ENCODE results near the gene RBP3.

RBP3 gene

GRCh38 chr10:47330366-47330765 is 17.8 kb upstream of the RBP3 start:
- no peaks in the 10 kb centered on the region for H3K79me2 ChIP-seq (ENCODE audit: low read length)
- no peaks in the 10 kb centered on the region for H4K20me1 ChIP-seq (ENCODE audit: insufficient read depth, low read length)
- no peaks in the 10 kb centered on the region for H3K4me1 ChIP-seq (ENCODE audit: low read length)
- no peak for TF ChIP-seq EZH2phosphoT487 (IDR thresholded peaks at IDR 0.05; ENCODE audit: low read depth)
- no peak overlapping the region for H3K4me2 ChIP-seq (ENCODE audit: low read length)
- no peak overlapping the region for H2AFZ ChIP-seq (ENCODE audit: low read depth, low read length)
- H3K27ac ChIP-seq (ENCODE audit: low read length) = no peak overlapping the region
- H3K9me3 ChIP-seq (ENCODE audit: insufficient read depth, low read length) = no peaks in the 10 kb centered on the region
- no peak overlapping the region for H3K4me3 ChIP-seq (ENCODE audit: low read length)
- H3K27me3 ChIP-seq (ENCODE audit: low read depth, low read length) = no peaks in the 10 kb centered on the region; the same call in 1 of the 2 replicates
- H3K9ac ChIP-seq (ENCODE audit: low read length) = no peak overlapping the region
- H3K36me3 ChIP-seq (replicated peaks; ENCODE audit: low read depth, low read length) = no peaks in the 10 kb centered on the region

GRCh38 chr10:47330804-47331203 is 17.4 kb upstream of the RBP3 start:
- no peak for TF ChIP-seq EZH2phosphoT487 (IDR thresholded peaks at IDR 0.05; ENCODE audit: low read depth)
- TF ChIP-seq CTCF (IDR thresholded peaks at IDR 0.05; ENCODE audit: low read depth, low read length) = no peak
- H3K36me3 ChIP-seq (replicated peaks; ENCODE audit: low read depth, low read length) = no peaks in the 10 kb centered on the region
- H3K79me2 ChIP-seq (ENCODE audit: low read length) = no peaks in the 10 kb centered on the region
- no peaks in the 10 kb centered on the region for H4K20me1 ChIP-seq (ENCODE audit: insufficient read depth, low read length)
- no peak overlapping the region for H3K9ac ChIP-seq (ENCODE audit: low read length)
- H3K4me3 ChIP-seq (ENCODE audit: low read length) = no peak overlapping the region
- H2AFZ ChIP-seq (ENCODE audit: low read depth, low read length) = no peak overlapping the region
- H3K27me3 ChIP-seq (ENCODE audit: low read depth, low read length) = no peaks in the 10 kb centered on the region; the same call in 1 of the 2 replicates
- no peaks in the 10 kb centered on the region for H3K9me3 ChIP-seq (ENCODE audit: insufficient read depth, low read length)
- no peaks in the 10 kb centered on the region for H3K4me1 ChIP-seq (ENCODE audit: low read length)
- no peak overlapping the region for H3K4me2 ChIP-seq (ENCODE audit: low read length)
- no peak overlapping the region for H3K27ac ChIP-seq (ENCODE audit: low read length)

- Histone ChIP-seq H3K4me2 (ENCODE audit: low read length) (no peak overlapping the region), H2AFZ (ENCODE audit: low read depth, low read length) (no peak overlapping the region), H3K36me3 (replicated peaks; ENCODE audit: low read depth, low read length) (no peaks in the 10 kb centered on the region), H3K4me3 (ENCODE audit: low read length) (no peak overlapping the region), H3K27me3 (ENCODE audit: low read depth, low read length) (no peaks in the 10 kb centered on the region; the same call in 1 of the 2 replicates), H3K27ac (ENCODE audit: low read length) (no peak overlapping the region), H3K79me2 (ENCODE audit: low read length) (no peaks in the 10 kb centered on the region), H3K9me3 (ENCODE audit: insufficient read depth, low read length) (no peaks in the 10 kb centered on the region), H4K20me1 (ENCODE audit: insufficient read depth, low read length) (no peaks in the 10 kb centered on the region), H3K4me1 (ENCODE audit: low read length) (no peaks in the 10 kb centered on the region), H3K9ac (ENCODE audit: low read length) (no peak overlapping the region)
- TF ChIP-seq EZH2phosphoT487 (IDR thresholded peaks at IDR 0.05; ENCODE audit: low read depth) (no peak), CTCF (IDR thresholded peaks at IDR 0.05; ENCODE audit: low read depth, low read length) (no peak)
Observed at GRCh38 chr10:47331491-47331890, 16.7 kb upstream of the RBP3 start.

- TF ChIP-seq CTCF (IDR thresholded peaks at IDR 0.05; ENCODE audit: low read depth, low read length) (no peak), EZH2phosphoT487 (IDR thresholded peaks at IDR 0.05; ENCODE audit: low read depth) (no peak)
- H3K36me3 ChIP-seq (replicated peaks; ENCODE audit: low read depth, low read length) = no peaks in the 10 kb centered on the region
- no peaks in the 10 kb centered on the region for H3K79me2 ChIP-seq (ENCODE audit: low read length)
- no peak overlapping the region for H3K27ac ChIP-seq (ENCODE audit: low read length)
- H2AFZ ChIP-seq (ENCODE audit: low read depth, low read length) = no peak overlapping the region
- no peaks in the 10 kb centered on the region for H3K9me3 ChIP-seq (ENCODE audit: insufficient read depth, low read length)
- no peak overlapping the region for H3K4me2 ChIP-seq (ENCODE audit: low read length)
- no peak overlapping the region for H3K9ac ChIP-seq (ENCODE audit: low read length)
- no peak overlapping the region for H3K4me3 ChIP-seq (ENCODE audit: low read length)
- H3K27me3 ChIP-seq (ENCODE audit: low read depth, low read length) = no peaks in the 10 kb centered on the region; the same call in 1 of the 2 replicates
- no peaks in the 10 kb centered on the region for H4K20me1 ChIP-seq (ENCODE audit: insufficient read depth, low read length)
- H3K4me1 ChIP-seq (ENCODE audit: low read length) = no peaks in the 10 kb centered on the region
Observed at GRCh38 chr10:47331954-47332353, 16.2 kb upstream of the RBP3 start.

- Histone ChIP-seq H3K4me1 (ENCODE audit: low read length) (no peaks in the 10 kb centered on the region), H3K4me3 (ENCODE audit: low read length) (no peak overlapping the region), H3K4me2 (ENCODE audit: low read length) (no peak overlapping the region), H3K27ac (ENCODE audit: low read length) (no peak overlapping the region), H3K36me3 (replicated peaks; ENCODE audit: low read depth, low read length) (no peaks in the 10 kb centered on the region), H2AFZ (ENCODE audit: low read depth, low read length) (no peak overlapping the region), H3K9ac (ENCODE audit: low read length) (no peak overlapping the region), H3K27me3 (ENCODE audit: low read depth, low read length) (no peaks in the 10 kb centered on the region; the same call in 1 of the 2 replicates), H3K9me3 (ENCODE audit: insufficient read depth, low read length) (no peaks in the 10 kb centered on the region), H3K79me2 (ENCODE audit: low read length) (no peaks in the 10 kb centered on the region), H4K20me1 (ENCODE audit: insufficient read depth, low read length) (no peaks in the 10 kb centered on the region)
- TF ChIP-seq EZH2phosphoT487 (IDR thresholded peaks at IDR 0.05; ENCODE audit: low read depth) (no peak), CTCF (IDR thresholded peaks at IDR 0.05; ENCODE audit: low read depth, low read length) (no peak)
Observed at GRCh38 chr10:47332371-47332770, 15.8 kb upstream of the RBP3 start.
